ENCODE data around the gene BMPR1A.

The BMPR1A gene

GRCh38 chr10:86958901-86959736, 202.7 kb downstream of the BMPR1A start:
- TF ChIP-seq CTCF (IDR thresholded peaks at IDR 0.05; ENCODE audit: borderline replicate concordance, insufficient read depth, low read depth, low read length): no peak
- no peak overlapping the region for H3K4me3 ChIP-seq (ENCODE audit: low read depth, low read length)

- no peak for TF ChIP-seq CTCF (IDR thresholded peaks at IDR 0.05; ENCODE audit: borderline replicate concordance, insufficient read depth, low read depth, low read length)
- no peak overlapping the region for H3K4me3 ChIP-seq (ENCODE audit: low read depth, low read length)
These were observed 203.3 kb downstream of the BMPR1A start for GRCh38 chr10:86959737-86960002.

GRCh38 chr10:86960003-86960862, 203.8 kb downstream of the BMPR1A start:
- peak; percentile 100 for TF ChIP-seq CTCF (IDR thresholded peaks at IDR 0.05; ENCODE audit: borderline replicate concordance, insufficient read depth, low read depth, low read length)
- no peak overlapping the region for H3K4me3 ChIP-seq (ENCODE audit: low read depth, low read length)

GRCh38 chr10:86960863-86961434, 204.5 kb downstream of the BMPR1A start:
- no peak overlapping the region for H3K4me3 ChIP-seq (ENCODE audit: low read depth, low read length)
- no peak for TF ChIP-seq CTCF (IDR thresholded peaks at IDR 0.05; ENCODE audit: borderline replicate concordance, insufficient read depth, low read depth, low read length)

GRCh38 chr10:86961481-86962091, 205.2 kb downstream of the BMPR1A start:
- no peak overlapping the region for H3K4me3 ChIP-seq (ENCODE audit: low read depth, low read length)
- TF ChIP-seq CTCF (IDR thresholded peaks at IDR 0.05; ENCODE audit: borderline replicate concordance, insufficient read depth, low read depth, low read length): no peak

GRCh38 chr10:86962136-86962980, 205.9 kb downstream of the BMPR1A start:
- H3K4me3 ChIP-seq (ENCODE audit: low read depth, low read length): no peak overlapping the region
- no peak for TF ChIP-seq CTCF (IDR thresholded peaks at IDR 0.05; ENCODE audit: borderline replicate concordance, insufficient read depth, low read depth, low read length)
